Measurements from ENCODE around the gene PRR7.

The PRR7 gene

DNA sequence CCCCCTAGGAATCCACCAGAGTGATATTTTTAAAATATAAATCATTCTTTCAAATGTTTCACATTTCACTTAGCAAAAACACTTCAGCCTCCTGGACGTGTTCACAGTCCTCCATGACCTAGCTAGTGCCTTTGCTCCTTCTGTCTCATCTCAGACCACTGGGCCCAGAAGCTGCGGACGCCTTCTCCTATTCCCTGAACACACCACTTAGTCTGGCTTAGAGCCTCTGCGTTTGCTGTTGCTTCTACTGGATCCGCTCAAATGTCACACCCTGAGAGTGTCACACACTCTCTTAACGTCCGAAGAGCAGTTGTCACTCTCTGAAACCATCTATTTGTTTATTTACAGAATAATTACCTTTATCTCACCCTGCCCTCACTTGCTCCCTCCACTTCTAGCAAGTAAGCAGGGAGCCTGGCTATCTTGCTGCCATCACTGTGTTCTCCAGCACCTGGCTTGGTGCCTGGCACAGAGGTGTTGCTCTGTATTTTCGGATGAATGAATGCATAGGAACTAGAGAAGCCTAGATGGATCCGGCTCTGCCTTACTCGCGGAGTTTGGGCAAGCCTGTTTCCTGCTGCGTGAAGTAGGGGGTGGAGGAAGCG lies 21.3 kb upstream of the PRR7 start:
- no peak for DNase-seq (ENCODE audit: low spot score)

DNA sequence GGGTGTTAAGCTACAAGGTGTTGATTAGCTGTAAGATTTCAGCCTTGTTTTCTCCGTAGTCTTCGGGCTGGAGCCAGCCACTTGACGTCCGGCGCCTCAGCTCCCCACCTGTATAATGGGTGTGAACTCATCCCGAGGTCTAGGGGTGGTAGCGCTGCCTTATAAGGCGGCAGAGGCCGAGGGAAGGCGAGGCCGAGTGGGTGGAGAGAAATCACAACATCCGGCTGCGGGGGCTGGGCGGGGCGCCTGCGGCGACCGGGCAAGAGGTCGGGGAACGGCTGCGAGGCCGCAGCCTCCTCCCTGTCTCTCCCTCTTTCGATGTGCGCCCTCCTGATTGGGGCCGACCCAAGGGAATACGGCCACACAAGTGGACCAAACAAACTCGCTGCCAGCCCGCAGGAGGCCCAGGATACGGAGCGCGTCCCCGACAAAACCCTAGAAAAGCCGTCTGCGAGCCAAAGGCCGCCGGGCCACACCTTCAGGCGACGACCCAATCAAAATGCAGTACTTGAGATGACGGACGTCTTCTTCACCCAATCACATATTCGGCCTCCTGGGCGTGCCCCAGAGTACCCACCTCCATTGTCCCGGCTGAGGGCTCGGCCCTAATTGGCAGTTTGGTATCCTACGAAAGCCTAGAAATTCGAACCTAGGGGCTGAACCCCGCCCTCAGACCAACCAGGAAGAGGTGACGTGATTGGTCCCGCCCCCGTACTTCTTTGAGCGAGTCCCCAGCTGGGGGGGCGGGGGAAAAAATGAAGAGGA lies 20.6 kb upstream of the PRR7 start:
- peak; percentile 100 for DNase-seq (ENCODE audit: low spot score)

DNA sequence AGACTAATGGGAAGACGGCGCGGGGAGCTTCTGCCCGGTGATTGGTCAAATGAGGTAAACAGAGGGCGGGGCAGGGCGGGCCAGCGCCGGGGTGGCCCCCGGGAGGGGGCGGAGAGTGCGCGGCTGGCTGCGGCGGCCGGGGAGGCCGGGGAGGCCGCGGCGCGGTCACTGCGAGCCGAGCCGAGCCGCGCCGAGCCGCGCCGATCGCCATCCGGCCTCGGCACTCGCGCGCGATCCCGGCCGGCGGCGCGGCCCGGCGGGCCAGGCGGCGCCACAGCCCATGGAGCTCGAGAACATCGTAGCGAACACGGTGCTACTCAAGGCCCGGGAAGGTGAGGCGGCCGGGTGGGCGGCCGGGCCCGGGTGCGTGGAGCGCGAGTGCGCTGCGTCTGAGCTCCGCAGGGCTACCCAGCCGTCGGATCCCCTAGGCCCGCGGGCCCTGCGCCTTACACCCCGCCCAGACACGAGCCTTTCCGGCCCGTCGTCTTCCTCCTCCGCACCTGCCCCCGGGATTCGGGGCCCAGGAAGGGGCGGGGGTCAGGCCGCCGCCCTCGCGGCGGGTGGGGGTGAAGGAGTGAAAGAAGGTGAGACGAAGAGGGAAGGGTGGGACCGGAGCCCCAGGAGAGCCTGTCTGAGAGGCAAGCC lies 19.9 kb upstream of the PRR7 start, which contains the start of gene GRK6:
GRK6 (plus strand) TSS at position 111 of the 645 bp plus-strand sequence; CDS start at position 281, 170 bp downstream.
- DNase-seq (ENCODE audit: low spot score) = peak; percentile 24

DNA sequence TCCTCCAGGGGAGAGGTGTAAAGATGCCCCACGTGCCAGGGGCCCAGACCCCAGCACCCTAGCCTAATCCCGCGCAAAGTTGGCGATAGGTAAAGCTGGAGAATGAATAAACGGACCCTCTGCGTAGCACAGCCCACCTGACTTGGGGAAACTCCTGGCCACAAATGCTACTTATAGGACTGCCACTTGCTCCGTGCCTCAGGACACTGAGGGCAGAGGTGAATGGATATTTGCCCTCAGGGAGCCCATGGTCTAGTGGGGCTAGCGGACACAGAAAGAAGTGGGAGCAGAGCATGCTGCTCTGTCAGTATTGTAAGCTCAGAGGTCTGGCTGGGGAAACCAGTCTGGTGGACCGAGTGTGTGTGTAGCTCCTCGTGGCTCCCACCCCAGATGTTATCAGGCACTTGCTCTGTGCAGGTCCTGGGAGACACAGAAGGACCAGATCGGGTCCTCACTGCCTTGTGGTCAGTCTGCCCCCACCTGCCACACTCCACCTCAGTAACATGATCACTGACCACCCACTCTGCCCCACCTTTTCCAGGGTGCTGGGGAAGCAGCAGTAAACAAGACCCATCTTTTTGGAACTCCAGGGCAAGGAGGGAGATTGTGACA lies 19.3 kb upstream of the PRR7 start:
- DNase-seq (ENCODE audit: low spot score) = no peak

DNA sequence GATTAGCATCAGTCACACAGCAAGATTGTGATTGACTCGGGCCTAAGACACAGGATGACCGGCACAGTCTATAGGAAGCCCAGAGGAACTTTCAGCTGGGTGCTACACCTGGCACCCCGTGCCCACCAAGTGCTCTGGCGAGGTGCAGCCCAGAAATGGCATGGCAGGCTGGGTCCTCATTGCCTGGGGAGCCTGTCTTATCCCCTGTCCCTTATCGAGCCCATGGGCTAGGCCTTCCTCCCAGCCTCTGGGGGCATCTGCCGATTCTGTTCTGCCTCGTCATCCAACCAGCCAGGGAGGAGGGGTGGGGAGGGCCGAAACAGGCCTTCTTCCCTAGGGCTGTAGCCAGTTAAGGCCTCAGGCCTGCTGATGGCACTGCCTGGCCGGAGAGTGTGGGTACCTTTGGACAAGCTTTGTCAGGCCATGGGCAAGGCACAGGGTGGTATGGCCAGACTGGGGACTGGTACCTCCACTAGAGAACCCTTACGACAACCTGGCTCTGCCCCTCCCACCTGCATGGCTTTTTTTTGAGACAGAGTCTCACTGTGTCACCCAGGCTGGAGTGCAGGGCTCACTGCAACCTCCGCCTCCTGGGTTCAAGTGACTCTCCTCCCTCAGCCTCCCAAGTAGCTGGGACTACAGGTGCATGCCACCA lies 18.6 kb upstream of the PRR7 start:
- DNase-seq (ENCODE audit: low spot score) = no peak

DNA sequence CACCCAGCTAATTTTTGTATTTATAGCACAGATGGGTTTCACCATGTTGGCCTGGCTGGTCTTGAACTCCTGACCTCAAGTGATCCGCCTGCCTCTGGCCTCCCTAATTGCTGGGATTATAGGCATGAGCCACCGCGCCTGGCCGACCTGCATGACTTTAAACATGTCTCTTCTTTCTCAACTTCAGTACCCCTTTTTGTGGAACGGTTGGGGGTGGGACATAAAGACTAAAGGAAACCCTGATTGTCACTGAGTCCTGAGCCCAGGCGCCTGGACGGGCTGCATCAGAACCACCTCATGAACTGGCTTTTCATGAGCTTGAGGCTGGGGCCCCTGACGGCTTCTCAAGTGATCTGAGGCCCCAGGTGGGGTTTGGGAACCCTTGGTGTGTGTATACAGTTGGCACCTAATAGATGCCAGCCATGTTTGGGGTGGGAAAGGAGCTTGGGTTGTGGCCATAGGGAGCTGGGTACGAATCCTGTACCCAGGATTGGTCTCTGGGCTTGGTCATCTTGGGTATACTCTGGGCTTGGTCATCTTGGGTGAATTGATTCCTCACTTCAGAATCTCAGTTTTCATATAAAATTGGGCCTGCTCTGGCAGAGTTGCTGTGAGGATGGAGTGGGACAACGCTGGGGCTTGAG lies 17.9 kb upstream of the PRR7 start:
- DNase-seq (ENCODE audit: low spot score) = no peak

DNA sequence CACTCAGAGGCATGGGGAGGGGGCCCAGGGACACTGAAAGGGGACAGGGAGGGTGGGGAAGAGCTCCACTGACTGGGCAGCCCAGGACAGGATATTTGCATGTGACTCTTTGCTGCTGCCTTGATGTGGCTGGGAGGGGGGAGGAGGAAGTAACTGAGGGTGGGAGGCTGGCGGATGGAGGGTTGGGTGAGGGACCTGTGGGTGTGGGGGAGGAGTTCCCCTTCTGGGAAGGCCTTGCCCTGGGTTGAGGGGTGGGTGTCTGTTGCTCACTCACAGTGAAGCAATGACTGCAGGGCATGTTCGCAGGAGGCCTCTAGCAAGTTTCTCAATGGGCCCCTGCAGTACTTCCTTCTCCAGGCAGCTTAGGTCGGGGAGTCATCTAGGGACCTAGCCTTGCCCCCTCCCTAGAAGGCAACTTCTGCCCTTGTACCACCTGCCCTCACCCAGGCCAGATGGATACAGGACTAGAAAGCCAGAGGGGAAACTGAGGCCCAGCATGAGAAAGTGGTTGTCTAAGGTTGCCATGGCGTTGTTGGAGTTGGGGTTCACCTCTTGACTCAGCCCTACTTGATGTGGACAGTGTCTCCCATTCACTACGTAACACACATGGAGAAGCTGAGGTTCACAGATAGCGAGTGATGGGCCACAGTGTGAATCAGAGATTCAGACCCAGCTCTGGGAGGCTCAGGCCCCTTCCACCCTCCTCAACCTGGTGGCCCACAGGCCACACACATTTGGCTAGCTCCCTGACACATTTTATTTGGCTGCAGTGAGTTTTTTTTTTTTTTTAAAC lies 17.2 kb upstream of the PRR7 start:
- no peak for DNase-seq (ENCODE audit: low spot score)

DNA sequence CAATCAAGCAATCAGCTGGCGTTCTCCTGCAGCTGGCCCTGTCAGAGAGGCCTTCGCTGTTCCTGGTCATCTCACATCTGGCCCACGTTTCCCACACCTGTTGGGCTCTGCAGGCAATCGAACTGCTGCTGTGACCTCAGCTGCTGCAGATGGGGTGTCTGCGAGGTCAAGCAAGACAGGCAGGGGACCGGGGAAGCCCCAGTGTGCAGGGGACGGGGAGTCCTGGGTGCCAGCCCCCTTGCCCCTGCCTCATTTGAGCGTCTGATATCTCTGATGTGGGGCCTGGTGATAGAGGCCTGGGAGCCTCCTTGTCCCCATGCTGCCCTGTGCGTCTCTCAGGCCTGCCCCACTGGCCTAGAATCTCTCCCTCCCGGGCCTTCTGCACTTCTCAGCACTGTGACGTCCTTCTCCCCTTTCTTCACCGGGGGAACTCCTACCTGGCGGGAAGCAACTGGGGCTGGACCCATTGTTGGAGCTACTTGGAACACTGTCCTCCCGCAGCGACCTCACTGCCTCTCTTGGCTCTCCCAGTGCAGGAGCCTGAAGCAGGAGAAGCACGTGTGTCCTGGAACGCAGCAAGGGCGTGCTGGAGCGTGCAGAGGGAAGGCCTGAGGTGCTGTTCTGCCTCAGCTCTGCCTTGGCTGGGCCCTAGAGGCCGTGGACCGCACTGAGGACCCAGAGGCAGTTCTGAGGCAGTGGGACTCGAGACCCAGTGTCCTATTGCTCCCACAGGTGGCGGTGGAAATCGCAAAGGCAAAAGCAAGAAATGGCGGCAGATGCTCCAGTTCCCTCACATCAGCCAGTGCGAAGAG lies 16.3 kb upstream of the PRR7 start:
- no peak for DNase-seq (ENCODE audit: low spot score)

DNA sequence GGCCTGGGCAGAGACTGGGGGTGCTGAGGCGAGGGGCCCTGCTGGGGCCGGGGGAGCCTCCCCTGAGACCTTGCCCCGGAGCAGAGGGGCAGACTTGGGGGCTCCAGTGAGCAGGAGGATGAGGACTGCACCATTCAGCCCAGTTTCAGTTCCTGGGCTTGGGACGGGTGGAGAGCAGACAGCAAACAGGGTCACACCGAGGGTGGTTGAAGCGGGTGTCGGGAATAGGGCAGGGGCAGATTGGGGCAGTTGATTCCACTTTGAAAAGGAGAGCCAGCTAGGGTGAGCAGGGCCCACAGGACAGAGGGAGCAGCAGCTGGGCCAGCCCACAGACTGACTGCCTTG lies 15.7 kb upstream of the PRR7 start:
- DNase-seq (ENCODE audit: low spot score) = no peak

DNA sequence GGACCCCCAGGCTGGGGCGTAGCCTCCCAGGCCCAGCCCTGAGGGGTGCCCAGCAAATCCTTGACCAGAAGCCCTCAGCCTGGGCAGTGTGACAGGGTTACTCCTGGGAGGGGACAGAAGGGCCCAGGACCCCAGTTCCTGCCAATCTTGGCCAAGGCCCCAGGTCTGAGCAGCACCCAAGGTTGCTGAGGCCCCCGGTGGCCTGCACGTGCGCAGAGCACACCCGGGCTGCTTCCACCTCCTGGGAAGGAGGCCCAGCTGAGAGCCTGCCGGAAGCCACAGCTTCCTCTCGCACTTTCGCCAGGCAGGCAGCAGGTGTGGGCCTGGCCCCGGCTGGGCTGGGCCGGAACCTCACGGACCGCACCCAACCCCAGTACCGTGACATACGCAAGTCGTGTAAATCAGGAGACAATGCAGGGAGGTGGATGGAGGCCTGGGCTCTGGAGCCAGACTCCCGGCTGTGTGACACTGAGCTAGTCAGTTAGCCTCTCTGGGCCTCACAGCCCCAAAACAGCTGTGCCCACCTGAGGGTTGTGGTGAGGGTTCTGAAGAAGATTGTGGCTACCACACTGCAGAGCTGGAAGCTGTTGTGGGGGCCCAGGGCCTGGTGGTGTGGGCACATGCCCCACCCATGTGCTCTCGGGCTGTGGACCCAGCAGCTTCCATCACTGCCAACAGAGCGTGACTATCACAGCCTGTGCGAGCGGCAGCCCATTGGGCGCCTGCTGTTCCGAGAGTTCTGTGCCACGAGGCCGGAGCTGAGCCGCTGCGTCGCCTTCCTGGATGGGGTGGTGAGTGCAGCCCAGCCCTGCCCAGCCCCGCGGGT lies 15.1 kb upstream of the PRR7 start:
- no peak for DNase-seq (ENCODE audit: low spot score)

DNA sequence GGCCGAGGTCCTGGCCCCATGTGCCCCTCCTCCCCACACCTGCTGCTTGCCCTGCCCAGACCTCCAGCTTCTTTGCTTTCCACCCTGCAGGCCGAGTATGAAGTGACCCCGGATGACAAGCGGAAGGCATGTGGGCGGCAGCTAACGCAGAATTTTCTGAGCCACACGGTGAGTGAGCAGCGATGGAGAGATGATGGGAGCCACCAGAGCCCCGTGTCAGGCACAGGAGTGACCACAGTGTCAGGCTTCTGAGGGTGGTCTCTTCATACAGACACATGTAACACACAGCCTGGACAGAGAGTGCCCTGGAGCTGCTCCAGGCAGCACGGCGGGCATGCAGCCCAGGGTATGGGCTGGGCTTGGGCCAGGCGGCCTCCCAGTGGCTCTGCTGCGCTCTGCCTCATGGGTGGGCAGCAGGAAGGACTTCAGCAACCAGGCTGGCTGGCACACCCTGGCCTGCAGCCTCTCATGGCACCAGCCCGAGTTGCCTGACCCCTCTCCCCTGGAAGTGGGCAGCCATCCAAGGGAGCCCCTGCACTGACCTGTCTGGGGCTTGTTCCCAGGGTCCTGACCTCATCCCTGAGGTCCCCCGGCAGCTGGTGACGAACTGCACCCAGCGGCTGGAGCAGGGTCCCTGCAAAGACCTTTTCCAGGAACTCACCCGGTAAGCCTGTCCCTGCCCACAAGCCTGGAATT lies 14.3 kb upstream of the PRR7 start:
- no peak for DNase-seq (ENCODE audit: low spot score)

DNA sequence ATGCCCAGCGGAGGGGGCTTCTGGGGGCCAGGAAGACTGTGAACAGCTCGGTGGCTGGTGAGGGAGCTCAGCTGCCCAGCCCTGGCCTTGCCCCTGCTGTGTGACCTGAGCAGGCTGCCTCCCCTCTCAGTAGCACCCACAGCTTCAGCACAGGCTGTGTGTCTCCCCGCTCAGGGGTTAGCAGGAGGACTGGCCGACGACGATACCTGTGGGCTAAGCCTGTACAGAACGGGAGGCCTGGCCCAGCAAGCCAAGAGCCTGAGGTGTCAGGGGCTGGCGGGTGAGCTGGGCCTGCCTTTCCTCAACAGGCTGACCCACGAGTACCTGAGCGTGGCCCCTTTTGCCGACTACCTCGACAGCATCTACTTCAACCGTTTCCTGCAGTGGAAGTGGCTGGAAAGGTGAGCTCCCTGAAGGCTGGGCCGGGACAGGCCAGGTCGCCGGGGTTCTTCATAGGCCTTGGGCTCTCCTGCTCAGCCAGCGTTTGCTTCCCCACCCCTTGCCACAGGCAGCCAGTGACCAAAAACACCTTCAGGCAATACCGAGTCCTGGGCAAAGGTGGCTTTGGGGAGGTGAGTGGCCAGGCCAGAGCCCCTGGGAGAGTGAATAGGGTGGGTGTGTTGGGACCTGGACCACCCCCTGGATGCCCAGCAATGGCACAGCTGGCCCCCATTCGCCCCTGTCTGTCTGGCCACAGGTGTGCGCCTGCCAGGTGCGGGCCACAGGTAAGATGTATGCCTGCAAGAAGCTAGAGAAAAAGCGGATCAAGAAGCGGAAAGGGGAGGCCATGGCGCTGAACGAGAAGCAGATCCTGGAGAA lies 13.6 kb upstream of the PRR7 start:
- no peak for DNase-seq (ENCODE audit: low spot score)

DNA sequence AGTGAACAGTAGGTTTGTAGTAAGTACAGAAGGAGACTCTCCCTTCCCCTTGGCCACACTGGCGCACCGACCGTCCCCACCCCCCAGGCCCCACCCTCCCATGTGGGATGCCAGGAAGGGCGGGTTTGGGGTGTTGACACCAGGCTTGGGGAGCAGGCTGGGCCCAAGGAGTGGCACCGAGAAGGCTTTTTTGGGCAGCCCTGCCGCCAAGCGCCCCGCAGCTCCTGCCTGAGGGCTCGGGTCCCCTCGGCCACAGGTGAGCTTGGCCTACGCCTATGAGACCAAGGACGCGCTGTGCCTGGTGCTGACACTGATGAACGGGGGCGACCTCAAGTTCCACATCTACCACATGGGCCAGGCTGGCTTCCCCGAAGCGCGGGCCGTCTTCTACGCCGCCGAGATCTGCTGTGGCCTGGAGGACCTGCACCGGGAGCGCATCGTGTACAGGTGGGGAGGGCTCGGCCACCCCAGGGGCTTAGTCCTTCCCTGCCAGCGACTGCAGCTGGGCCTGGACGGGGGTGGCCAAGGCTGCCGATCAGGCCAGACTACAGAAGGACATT lies 12.9 kb upstream of the PRR7 start:
- no peak for DNase-seq (ENCODE audit: low spot score)

DNA sequence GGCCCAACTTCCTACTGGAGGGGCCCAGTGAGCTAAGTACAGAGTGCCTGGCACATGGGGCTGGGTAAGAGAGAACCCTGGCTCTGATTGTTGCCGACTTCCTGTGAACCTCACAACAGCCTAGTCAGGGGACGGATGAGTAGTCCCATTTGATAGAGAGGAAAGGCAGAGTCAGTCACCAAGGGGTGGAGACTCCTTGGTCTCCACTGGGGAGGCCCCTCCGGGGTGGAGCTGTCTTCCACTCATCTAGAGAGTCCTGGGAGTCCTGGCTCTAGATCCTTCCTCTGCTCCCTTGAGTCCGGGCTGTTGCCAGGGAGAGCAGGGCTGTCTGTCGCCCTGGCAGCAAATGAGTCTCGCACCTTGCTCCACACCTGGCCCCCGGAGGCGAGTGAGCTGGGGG lies 12.2 kb upstream of the PRR7 start:
- DNase-seq (ENCODE audit: low spot score) = no peak

DNA sequence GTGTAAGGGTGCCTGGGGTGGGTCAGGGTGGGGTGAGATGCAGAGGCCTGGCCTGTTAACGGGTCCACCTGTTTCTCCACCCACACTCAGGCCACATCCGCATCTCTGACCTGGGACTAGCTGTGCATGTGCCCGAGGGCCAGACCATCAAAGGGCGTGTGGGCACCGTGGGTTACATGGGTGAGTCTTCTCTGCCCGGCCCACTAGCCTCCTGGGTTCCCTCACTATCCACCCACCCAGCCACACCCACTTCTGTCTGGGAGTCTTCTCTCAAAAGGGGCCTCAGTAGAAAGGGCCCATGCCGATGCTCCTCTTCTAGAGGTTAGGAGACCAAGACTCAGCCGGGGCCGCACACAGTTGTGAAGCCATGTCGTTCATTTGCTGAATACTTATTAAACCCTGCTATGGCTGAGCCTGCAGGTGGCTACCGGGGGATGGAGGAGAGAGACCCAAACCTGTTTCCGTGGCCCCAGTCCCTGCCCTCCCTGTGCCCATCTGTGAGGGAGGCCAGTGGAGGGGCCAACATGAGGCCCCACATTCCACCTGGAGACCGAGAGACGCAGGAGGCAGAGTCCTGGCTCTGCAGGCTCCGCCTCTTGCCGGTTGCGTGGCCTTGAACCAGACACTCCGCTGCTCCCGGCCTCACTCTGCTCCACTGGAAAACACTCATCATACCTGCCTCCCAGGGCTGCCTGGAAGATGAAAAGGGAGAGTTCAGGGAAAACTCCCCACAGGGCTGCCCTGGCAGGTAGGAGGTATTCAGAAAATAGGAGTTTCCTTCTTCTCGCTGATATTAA lies 11.5 kb upstream of the PRR7 start:
- DNase-seq (ENCODE audit: low spot score) = no peak

DNA sequence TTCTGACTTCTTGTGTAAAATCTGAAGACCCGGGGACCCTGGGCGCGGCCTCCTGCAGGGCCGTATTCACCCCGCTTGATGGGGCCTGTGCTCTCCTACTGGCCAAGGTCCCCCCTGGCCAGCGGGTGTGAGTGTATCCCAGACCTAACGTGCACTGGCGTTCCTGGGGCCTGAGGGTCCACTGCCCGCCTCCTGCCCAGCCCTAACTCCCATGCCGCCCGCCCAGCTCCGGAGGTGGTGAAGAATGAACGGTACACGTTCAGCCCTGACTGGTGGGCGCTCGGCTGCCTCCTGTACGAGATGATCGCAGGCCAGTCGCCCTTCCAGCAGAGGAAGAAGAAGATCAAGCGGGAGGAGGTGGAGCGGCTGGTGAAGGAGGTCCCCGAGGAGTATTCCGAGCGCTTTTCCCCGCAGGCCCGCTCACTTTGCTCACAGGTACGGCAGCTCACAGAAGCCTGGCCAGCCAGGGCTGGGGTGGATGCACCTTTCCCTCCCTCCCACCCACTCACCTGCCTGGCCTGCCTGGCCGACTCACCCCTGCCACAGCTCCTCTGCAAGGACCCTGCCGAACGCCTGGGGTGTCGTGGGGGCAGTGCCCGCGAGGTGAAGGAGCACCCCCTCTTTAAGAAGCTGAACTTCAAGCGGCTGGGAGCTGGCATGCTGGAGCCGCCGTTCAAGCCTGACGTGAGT lies 10.6 kb upstream of the PRR7 start:
- no peak for DNase-seq (ENCODE audit: low spot score)
